WTC11 (cell line): ENCODE measurements around the gene ARL8A.

ENCODE experiments used
- CTCF ChIP-seq: fragments of 200-600 bp; IDR thresholded peaks from 2 replicates; pipeline ENCODE4 v1.8.0; 2022; ENCODE audit warnings: antibody characterized with exemption
- FOXP4 ChIP-seq: sonication (generic); formaldehyde crosslinking; IDR thresholded peaks from 2 replicates; pipeline ENCODE4 v1.8.0; 2022; ENCODE audit warnings: mild to moderate bottlenecking, missing genetic modification reagents
- NFYB ChIP-seq: sonication (generic); formaldehyde crosslinking; conservative IDR thresholded peaks from 2 replicates; pipeline ENCODE4 v1.8.0; 2022; ENCODE audit warnings: low read depth, missing genetic modification reagents
- NR2C2 ChIP-seq: sonication (generic); formaldehyde crosslinking; IDR thresholded peaks from 2 replicates; pipeline ENCODE4 v1.8.0; 2022; ENCODE audit warnings: mild to moderate bottlenecking, missing genetic modification reagents
- SMAD3 ChIP-seq: sonication (generic); formaldehyde crosslinking; IDR thresholded peaks from 2 replicates; pipeline ENCODE4 v1.8.0; 2022; ENCODE audit warnings: missing genetic modification reagents, mild to moderate bottlenecking, borderline replicate concordance
- SP1 ChIP-seq: sonication (generic); formaldehyde crosslinking; conservative IDR thresholded peaks from 2 replicates; pipeline ENCODE4 v1.8.1; 2022; ENCODE audit warnings: missing genetic modification reagents
- USF1 ChIP-seq: sonication (generic); formaldehyde crosslinking; IDR thresholded peaks from 2 replicates; pipeline ENCODE4 v1.8.0; 2022; ENCODE audit warnings: mild to moderate bottlenecking, missing genetic modification reagents
- USF2 ChIP-seq: sonication (generic); formaldehyde crosslinking; IDR thresholded peaks from 2 replicates; pipeline ENCODE4 v1.8.1; 2023; ENCODE audit warnings: mild to moderate bottlenecking, missing genetic modification reagents, moderate library complexity
- ZMAT4 ChIP-seq: fragments of 250-450 bp; sonication (Bioruptor Pico); IDR thresholded peaks from 2 replicates; pipeline ENCODE4 v1.9.0; 2021; ENCODE audit warnings: mild to moderate bottlenecking
- ZNF121 ChIP-seq: sonication (generic); formaldehyde crosslinking; IDR thresholded peaks from 2 replicates; pipeline ENCODE4 v1.8.0; 2023; ENCODE audit warnings: missing genetic modification reagents
- ZNF263 ChIP-seq: sonication (generic); formaldehyde crosslinking; IDR thresholded peaks from 2 replicates; pipeline ENCODE4 v1.8.1; 2022; ENCODE audit warnings: low read depth, mild to moderate bottlenecking, moderate library complexity, missing genetic modification reagents
- ZNF425 ChIP-seq: fragments of 250-450 bp; sonication (Bioruptor Pico); conservative IDR thresholded peaks from 2 replicates; pipeline ENCODE4 v1.9.0; 2021; ENCODE audit warnings: mild to moderate bottlenecking
- ZNF512 ChIP-seq: sonication (generic); formaldehyde crosslinking; IDR thresholded peaks from 2 replicates; pipeline ENCODE4 v1.8.1; 2022; ENCODE audit warnings: missing genetic modification reagents, borderline replicate concordance

- TF ChIP-seq CTCF, result no peak
- TF ChIP-seq ZNF121 (CRISPR knock-in tag), result no peak
- TF ChIP-seq SP1 (CRISPR knock-in tag), result no peak
- TF ChIP-seq FOXP4 (CRISPR knock-in tag), result no peak
- TF ChIP-seq SMAD3 (CRISPR knock-in tag), result no peak
- no peak for TF ChIP-seq NR2C2
- TF ChIP-seq ZNF263 (CRISPR knock-in tag), result no peak
- TF ChIP-seq NFYB (CRISPR knock-in tag), result no peak
- TF ChIP-seq USF2 (CRISPR knock-in tag), result no peak
- no peak for TF ChIP-seq ZNF425 (CRISPR knock-in tag)
- no peak for TF ChIP-seq ZNF512 (CRISPR knock-in tag)
- no peak for TF ChIP-seq USF1 (CRISPR knock-in tag)
- no peak for TF ChIP-seq ZMAT4 (CRISPR knock-in tag)
These were observed 20.4 kb downstream of the ARL8A start for GRCh38 chr1:202124142-202124541.
